WI38 (cell line): ENCODE results near the gene AP3B2.

Experiments used
- H3K4me3 ChIP-seq: 2 replicates; pipeline ENCODE4 v1.5.1; 2011; ENCODE audit warnings: low read depth, mild to moderate bottlenecking, control low read depth, low read length
- TF ChIP-seq, protein P1 (sequence below): IDR thresholded peaks from 2 replicates; pipeline ENCODE4 v1.5.1; 2012; ENCODE audit warnings: low read depth, mild to moderate bottlenecking, control low read depth, low read length

Gene AP3B2

DNA sequence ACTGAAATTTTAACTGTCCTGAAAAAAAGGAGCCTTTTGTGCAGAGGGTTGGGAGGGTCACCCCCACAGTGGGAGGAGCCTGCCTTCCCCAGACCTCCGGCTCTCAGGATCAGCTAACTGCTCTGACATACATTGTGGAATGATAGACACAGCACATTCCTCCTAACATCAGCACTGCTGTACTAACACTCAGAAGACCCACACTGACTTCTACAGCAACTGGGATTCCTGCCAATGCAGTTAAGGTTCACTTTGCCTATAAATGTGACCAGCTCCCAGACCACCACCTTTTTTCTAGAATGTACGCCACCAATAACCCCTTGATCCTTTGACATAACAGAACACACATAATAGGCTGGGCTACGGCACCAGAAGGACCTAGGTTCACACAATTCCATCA is 65.7 kb downstream of the AP3B2 start:
- TF ChIP-seq, protein P1, sequence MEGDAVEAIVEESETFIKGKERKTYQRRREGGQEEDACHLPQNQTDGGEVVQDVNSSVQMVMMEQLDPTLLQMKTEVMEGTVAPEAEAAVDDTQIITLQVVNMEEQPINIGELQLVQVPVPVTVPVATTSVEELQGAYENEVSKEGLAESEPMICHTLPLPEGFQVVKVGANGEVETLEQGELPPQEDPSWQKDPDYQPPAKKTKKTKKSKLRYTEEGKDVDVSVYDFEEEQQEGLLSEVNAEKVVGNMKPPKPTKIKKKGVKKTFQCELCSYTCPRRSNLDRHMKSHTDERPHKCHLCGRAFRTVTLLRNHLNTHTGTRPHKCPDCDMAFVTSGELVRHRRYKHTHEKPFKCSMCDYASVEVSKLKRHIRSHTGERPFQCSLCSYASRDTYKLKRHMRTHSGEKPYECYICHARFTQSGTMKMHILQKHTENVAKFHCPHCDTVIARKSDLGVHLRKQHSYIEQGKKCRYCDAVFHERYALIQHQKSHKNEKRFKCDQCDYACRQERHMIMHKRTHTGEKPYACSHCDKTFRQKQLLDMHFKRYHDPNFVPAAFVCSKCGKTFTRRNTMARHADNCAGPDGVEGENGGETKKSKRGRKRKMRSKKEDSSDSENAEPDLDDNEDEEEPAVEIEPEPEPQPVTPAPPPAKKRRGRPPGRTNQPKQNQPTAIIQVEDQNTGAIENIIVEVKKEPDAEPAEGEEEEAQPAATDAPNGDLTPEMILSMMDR: no peak
- H3K4me3 ChIP-seq: no peak overlapping the region

DNA sequence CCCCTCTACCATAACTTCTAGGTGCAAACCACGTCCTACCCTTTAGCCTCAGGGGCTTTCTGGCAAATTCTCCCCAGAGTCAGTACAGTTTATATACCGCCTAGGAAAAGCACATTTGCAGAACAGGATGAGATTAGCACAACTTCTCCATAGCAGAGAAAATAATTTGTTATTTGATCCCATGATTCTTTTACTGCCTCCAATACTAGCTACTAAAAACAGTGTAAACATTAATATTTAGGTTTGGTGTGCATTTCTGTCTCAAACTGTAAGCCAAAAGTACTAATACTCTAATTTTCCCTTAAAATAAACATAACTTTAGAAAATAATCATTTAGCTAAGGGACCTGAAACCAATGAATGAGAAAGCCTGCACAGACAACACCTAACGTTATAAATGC is 67.0 kb downstream of the AP3B2 start:
- TF ChIP-seq, protein P1: no peak

DNA sequence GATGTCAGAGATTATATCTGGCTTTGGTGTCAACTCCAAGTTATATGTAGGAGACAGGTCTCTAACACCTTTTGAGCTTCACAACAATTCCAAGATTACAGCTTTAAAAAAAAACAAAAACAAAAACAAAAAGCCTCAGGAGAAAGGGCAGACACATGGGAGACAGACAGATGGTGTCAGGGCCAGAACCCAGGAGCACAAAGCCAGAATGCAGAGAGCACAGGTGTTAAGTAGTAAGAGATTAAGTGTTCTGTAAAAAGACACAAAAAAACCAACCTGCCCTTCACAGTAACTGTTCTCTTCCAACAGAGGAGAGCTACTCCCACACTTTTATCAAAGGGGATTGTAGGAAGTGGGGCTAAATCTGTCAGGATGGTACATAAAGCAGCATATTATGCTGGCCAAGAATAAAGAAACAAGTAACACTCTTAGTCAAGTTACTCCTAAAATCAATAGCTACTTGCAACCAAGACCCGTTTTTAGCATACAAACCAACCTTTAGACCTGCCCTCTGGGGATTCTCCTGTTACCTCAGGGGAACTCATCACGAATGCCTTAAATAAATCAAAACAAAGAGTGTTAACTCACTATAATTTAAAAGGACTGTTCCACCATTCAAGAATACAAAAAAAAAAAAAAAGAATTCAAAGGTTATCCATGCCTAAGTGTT is 68.4 kb downstream of the AP3B2 start:
- no peak overlapping the region for H3K4me3 ChIP-seq
- TF ChIP-seq, protein P1: no peak

More for the DNA sequence above, 67.0 kb downstream of the AP3B2 start:
- H3K4me3 ChIP-seq: no peak overlapping the region

DNA sequence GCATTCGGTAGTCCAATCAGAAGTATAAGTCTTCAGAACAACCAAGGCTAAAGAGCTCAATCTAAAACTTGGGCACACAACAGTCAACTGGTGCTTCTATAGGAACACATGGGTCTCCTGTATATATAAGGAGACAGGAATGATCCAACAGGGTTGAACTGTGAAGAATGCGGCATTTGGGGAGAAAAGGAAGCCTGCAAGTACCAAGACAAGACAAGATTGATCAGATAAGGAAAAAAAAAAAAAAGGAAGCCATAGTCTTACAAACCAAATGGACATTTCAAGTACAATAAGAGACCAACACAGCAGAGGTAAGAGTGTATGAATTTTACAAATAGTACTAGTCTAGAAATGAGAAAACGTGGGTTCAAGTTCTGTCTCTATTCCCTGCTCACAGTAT is 69.0 kb downstream of the AP3B2 start:
- TF ChIP-seq, protein P1: no peak
- no peak overlapping the region for H3K4me3 ChIP-seq

DNA sequence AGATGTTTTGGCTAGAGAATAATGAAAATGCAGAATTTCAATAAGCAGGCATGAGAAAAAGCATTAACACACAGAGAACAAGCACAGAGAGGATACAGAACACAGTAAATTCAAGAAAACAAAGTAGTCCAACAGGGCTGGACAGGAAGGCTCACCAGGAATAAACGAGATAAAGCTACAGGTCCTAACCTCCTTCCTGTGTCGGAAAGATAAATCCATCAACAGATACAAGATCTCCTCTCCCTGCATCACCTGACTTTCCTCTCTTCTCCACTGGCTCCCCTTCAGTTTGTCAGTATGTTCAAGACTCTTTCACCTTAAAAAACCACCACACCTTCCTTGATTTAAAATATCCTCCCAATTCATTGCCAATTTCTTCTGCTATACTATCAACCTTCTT is 73.9 kb downstream of the AP3B2 start:
- TF ChIP-seq, protein P1: no peak
- H3K4me3 ChIP-seq: no peak overlapping the region

DNA sequence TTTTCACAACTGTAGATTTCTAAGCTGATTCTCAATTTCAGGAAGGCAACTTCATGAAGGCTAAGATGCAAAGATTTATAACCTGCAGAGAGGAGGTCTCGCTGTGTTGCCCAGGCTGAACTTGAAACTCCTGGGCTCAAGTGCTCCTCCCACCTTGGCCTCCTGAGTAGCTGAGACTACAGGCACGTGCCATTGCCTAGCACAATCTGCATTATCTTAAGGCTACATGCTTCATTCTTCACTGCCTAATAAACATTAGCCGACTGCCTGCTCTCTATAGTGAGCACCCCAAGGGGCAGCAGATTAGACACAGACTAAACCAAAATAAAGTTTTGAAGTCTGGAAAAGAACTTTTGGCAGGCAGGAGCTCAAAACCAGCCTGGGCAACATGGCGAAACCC is 79.6 kb downstream of the AP3B2 start:
- no peak overlapping the region for H3K4me3 ChIP-seq
- TF ChIP-seq, protein P1: no peak

DNA sequence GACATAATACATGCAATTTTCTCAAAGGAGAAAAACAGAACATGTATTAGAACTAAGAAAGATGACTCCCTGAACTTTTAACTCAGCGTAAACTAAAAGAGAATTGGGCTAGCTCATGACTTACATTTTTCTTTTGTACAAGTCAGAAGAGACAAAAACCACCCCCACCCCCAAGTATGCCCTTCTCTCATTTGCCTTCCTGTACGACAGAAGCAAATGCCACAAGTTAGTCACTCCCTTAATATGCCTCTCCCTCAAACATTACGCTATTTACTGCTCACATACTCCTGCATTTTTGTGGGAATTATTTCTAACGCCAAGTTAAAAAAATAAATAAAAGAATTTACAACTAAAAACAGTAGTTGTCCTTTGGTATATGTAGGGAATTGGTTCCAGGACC is 84.5 kb downstream of the AP3B2 start:
- no peak overlapping the region for H3K4me3 ChIP-seq
- TF ChIP-seq, protein P1: no peak
